H1 (cell line): ENCODE data around the gene DHX29. TPM values are rescaled to one million over a fixed set of nuclear protein-coding genes. Genes with fewer than 3 reads are reported as not detected.

Experiments used
- BACH1 ChIP-seq: IDR thresholded peaks from 2 replicates; pipeline ENCODE4 v1.6.1; 2012; ENCODE audit warnings: low read length, improper control_type of control experiment
- CHD7 ChIP-seq: fragments of 300-600 bp; sonication (generic); IDR thresholded peaks from 2 replicates; pipeline ENCODE4 v1.7.1; 2012; ENCODE audit warnings: low read length, moderate library complexity, mild to moderate bottlenecking, inconsistent platforms; ENCODE audit not compliant: insufficient replicate concordance
- GABPA ChIP-seq: IDR thresholded peaks from 2 replicates; pipeline ENCODE4 v1.6.1; 2011; ENCODE audit warnings: mild to moderate bottlenecking, low read length, moderate library complexity, borderline replicate concordance; ENCODE audit not compliant: insufficient read depth
- JUND ChIP-seq: IDR thresholded peaks from 2 replicates; pipeline ENCODE4 v1.6.1; 2011; ENCODE audit warnings: mild to moderate bottlenecking, improper control_type of control experiment, low read length
- KDM4A ChIP-seq: IDR thresholded peaks from one replicate; pipeline ENCODE4 v1.7.1; 2012; ENCODE audit warnings: low read depth, mild to moderate bottlenecking, moderate library complexity, low read length, inconsistent platforms; ENCODE audit not compliant: severe bottlenecking
- SUZ12 ChIP-seq: fragments of 200-600 bp; sonication (generic); IDR thresholded peaks from 2 replicates; pipeline ENCODE4 v1.6.1; 2012; ENCODE audit warnings: mild to moderate bottlenecking, inconsistent platforms, low read length, moderate library complexity, mixed read lengths
- polyA plus RNA-seq, 7 experiments: library from polyadenylated mRNA; depleted of rRNA in 3 of 7; stranded (reverse) in 5 of 7; unstranded in 2 of 7; fragments of >200 nt in 5 of 7; fragments of 200-250 nt in 2 of 7; gene quantifications; 1 replicate in 5 of 7; 2 replicates in 1 of 7; 4 replicates in 1 of 7; pipeline versions ENCODE4 v1.2.1 to v1.2.3, GENCODE V29; 2011 to 2013; ENCODE audit warnings: missing spikeins in 2 of 7, mixed read lengths in 2 of 7
- total RNA-seq: library from RNA; stranded (reverse); fragmentation: NEBNext Ultra II Directional; extraction: Animal tissue kit (Norgen Biotek cat#: 25700); gene quantifications from 2 replicates; pipeline ENCODE4 v1.2.1, GENCODE V29; 2021
- TF ChIP-seq, protein P1 (sequence below): IDR thresholded peaks from 2 replicates; pipeline ENCODE4 v1.6.1; 2012; ENCODE audit warnings: low read length, inconsistent platforms
- TF ChIP-seq, protein P2 (sequence below): IDR thresholded peaks from 2 replicates; pipeline ENCODE4 v1.6.1; 2012; ENCODE audit warnings: inconsistent platforms

The DHX29 gene
- total and polyA plus RNA-seq, 2 of the 8 experiments (the other 6 are each of a cell fraction or from before 2014, with no cell fraction given): 3.4 to 32.1 TPM

GRCh38 chr5:55220433-55221185, 86.9 kb downstream of the DHX29 start (continued):
- no peak for TF ChIP-seq CHD7
- TF ChIP-seq, protein P1, sequence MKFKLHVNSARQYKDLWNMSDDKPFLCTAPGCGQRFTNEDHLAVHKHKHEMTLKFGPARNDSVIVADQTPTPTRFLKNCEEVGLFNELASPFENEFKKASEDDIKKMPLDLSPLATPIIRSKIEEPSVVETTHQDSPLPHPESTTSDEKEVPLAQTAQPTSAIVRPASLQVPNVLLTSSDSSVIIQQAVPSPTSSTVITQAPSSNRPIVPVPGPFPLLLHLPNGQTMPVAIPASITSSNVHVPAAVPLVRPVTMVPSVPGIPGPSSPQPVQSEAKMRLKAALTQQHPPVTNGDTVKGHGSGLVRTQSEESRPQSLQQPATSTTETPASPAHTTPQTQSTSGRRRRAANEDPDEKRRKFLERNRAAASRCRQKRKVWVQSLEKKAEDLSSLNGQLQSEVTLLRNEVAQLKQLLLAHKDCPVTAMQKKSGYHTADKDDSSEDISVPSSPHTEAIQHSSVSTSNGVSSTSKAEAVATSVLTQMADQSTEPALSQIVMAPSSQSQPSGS: no peak
- no peak for TF ChIP-seq JUND
- TF ChIP-seq GABPA: peak; percentile 77
- peak; percentile 81 for TF ChIP-seq KDM4A
- TF ChIP-seq BACH1: no peak
- TF ChIP-seq SUZ12: peak; percentile 88
- TF ChIP-seq, protein P2, sequence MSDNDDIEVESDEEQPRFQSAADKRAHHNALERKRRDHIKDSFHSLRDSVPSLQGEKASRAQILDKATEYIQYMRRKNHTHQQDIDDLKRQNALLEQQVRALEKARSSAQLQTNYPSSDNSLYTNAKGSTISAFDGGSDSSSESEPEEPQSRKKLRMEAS: peak; percentile 90
